MM.1S (cell line): Measurements from ENCODE around the gene OR9G1.

Source experiments
- DNase-seq: peaks from one replicate; pipeline ENCODE4 v3.0.0-alpha.2; 2015
- H2AFZ ChIP-seq: fragments of 300-600 bp; sonication (generic); 2 replicates; pipeline ENCODE4 v1.6.0; 2016; ENCODE audit warnings: antibody characterized with exemption, low read length
- H3F3A ChIP-seq: fragments of 300-600 bp; sonication (generic); 2 replicates; pipeline ENCODE4 v1.6.1; 2016; ENCODE audit warnings: mild to moderate bottlenecking, antibody characterized with exemption, low read length, moderate library complexity, mixed read lengths; ENCODE audit not compliant: insufficient read depth
- H3K27ac ChIP-seq: fragments of 300-600 bp; sonication (generic); 2 replicates; pipeline ENCODE4 v1.5.1; 2016; ENCODE audit warnings: mild to moderate bottlenecking, low read length
- H3K27me3 ChIP-seq: fragments of 300-600 bp; sonication (generic); replicated peaks from 2 replicates; pipeline ENCODE4 v1.6.0; 2016; ENCODE audit warnings: low read length; ENCODE audit not compliant: insufficient read depth
- H3K36me3 ChIP-seq: fragments of 300-600 bp; sonication (generic); replicated peaks from 2 replicates; pipeline ENCODE4 v1.6.1; 2016; ENCODE audit warnings: mild to moderate bottlenecking, low read length, mixed read lengths; ENCODE audit not compliant: insufficient read depth
- H3K4me1 ChIP-seq: fragments of 300-600 bp; sonication (generic); 2 replicates; pipeline ENCODE4 v1.6.1; 2016; ENCODE audit warnings: low read length, mixed read lengths
- H3K4me2 ChIP-seq: fragments of 300-600 bp; sonication (generic); 2 replicates; pipeline ENCODE4 v1.6.0; 2016; ENCODE audit warnings: low read depth, low read length
- H3K4me3 ChIP-seq: fragments of 300-600 bp; sonication (generic); 2 replicates; pipeline ENCODE4 v1.5.1; 2016; ENCODE audit warnings: low read length, mixed read lengths
- H3K79me2 ChIP-seq: fragments of 300-600 bp; sonication (generic); 2 replicates; pipeline ENCODE4 v1.6.1; 2016; ENCODE audit warnings: mixed run types, low read length, mixed read lengths
- H3K9ac ChIP-seq: fragments of 300-600 bp; sonication (generic); 2 replicates; pipeline ENCODE4 v1.6.1; 2016; ENCODE audit warnings: low read length, mixed read lengths
- H3K9me2 ChIP-seq: fragments of 300-600 bp; sonication (generic); replicated peaks from 2 replicates; pipeline ENCODE4 v1.6.1; 2016; ENCODE audit warnings: mild to moderate bottlenecking, low read length, mixed read lengths; ENCODE audit not compliant: insufficient read depth
- H3K9me3 ChIP-seq: fragments of 300-600 bp; sonication (generic); replicated peaks from 2 replicates; pipeline ENCODE4 v1.6.1; 2016; ENCODE audit warnings: mild to moderate bottlenecking, low read length, mixed read lengths; ENCODE audit not compliant: insufficient read depth
- H4K20me1 ChIP-seq: fragments of 300-600 bp; sonication (generic); 2 replicates; pipeline ENCODE4 v1.6.1; 2016; ENCODE audit warnings: mild to moderate bottlenecking, low read length, moderate library complexity, mixed read lengths; ENCODE audit not compliant: insufficient read depth
- CTCF ChIP-seq: fragments of 300-600 bp; sonication (generic); IDR thresholded peaks from 2 replicates; pipeline ENCODE4 v1.5.1; 2016; ENCODE audit warnings: antibody characterized with exemption, low read length, mixed read lengths
- EZH2 ChIP-seq: fragments of 300-600 bp; sonication (generic); optimal IDR thresholded peaks from 2 replicates; pipeline ENCODE3; 2017; ENCODE audit warnings: low read depth, mild to moderate bottlenecking, antibody characterized with exemption, low read length, mixed read lengths
- EZH2phosphoT487 ChIP-seq: fragments of 300-600 bp; sonication (generic); IDR thresholded peaks from 2 replicates; pipeline ENCODE4 v1.6.1; 2018; ENCODE audit warnings: antibody characterized with exemption, low read length

OR9G1 gene

GRCh38 chr11:56740107-56740506, 41.2 kb downstream of the OR9G1 start:
- Histone ChIP-seq H3K9ac (no peak overlapping the region), H3F3A (no peaks in the 10 kb centered on the region), H3K27ac (no peak overlapping the region), H3K4me1 (no peaks in the 10 kb centered on the region), H4K20me1 (no peaks in the 10 kb centered on the region), H3K27me3 (no peaks in the 10 kb centered on the region), H3K36me3 (no peaks in the 10 kb centered on the region), H3K79me2 (no peaks in the 10 kb centered on the region), H3K4me2 (no peak overlapping the region), H3K9me2 (no peaks in the 10 kb centered on the region), H2AFZ (no peak overlapping the region), H3K9me3 (no peaks in the 10 kb centered on the region), H3K4me3 (no peak overlapping the region)
- no peak for DNase-seq
- TF ChIP-seq CTCF (no peak), EZH2 (no peak), EZH2phosphoT487 (no peak)

GRCh38 chr11:56740886-56741285, 42.0 kb downstream of the OR9G1 start:
- no peak overlapping the region for H3K27ac ChIP-seq
- H3K36me3 ChIP-seq = no peaks in the 10 kb centered on the region

GRCh38 chr11:56748597-56748996, 49.7 kb downstream of the OR9G1 start, which contains the start of gene OR9G4:
Gene OR9G4, minus strand, starts transcription at chr11:56748697. Its CDS starts 4,931 bp downstream, at chr11:56743766.
- H4K20me1 ChIP-seq = no peaks in the 10 kb centered on the region
- no peaks in the 10 kb centered on the region for H3K9me3 ChIP-seq
- no peaks in the 10 kb centered on the region for H3K79me2 ChIP-seq
- H3K4me3 ChIP-seq = no peak within 1 kb of the TSS
- no peaks in the 10 kb centered on the region for H3K4me1 ChIP-seq
- no peak for TF ChIP-seq CTCF
- no peak for TF ChIP-seq EZH2phosphoT487
- TF ChIP-seq EZH2 = no peak
- no peaks in the 10 kb centered on the region for H3K9me2 ChIP-seq
- no peak for DNase-seq
- no peaks in the 10 kb centered on the region for H3K36me3 ChIP-seq
- no peaks in the 10 kb centered on the region for H3K27me3 ChIP-seq
- H3F3A ChIP-seq = no peaks in the 10 kb centered on the region
- H3K9ac ChIP-seq = no peak within 1 kb of the TSS
- no peak within 1 kb of the TSS for H2AFZ ChIP-seq
- H3K27ac ChIP-seq = no peak within 1 kb of the TSS
- no peak within 1 kb of the TSS for H3K4me2 ChIP-seq

More at GRCh38 chr11:56740886-56741285, 42.0 kb downstream of the OR9G1 start:
- no peak for DNase-seq
- Histone ChIP-seq H3K9me3 (no peaks in the 10 kb centered on the region), H3K27me3 (no peaks in the 10 kb centered on the region), H3K4me3 (no peak overlapping the region), H3K9me2 (no peaks in the 10 kb centered on the region), H3F3A (no peaks in the 10 kb centered on the region), H3K9ac (no peak overlapping the region), H2AFZ (no peak overlapping the region), H3K79me2 (no peaks in the 10 kb centered on the region), H3K4me2 (no peak overlapping the region), H4K20me1 (no peaks in the 10 kb centered on the region), H3K4me1 (no peaks in the 10 kb centered on the region)
- no peak for TF ChIP-seq EZH2phosphoT487
- no peak for TF ChIP-seq EZH2
- TF ChIP-seq CTCF = no peak
